Mammary epithelial cell (primary cell): ENCODE measurements around the gene XCR1.

Source experiments
- EZH2 ChIP-seq: IDR thresholded peaks from 2 replicates; pipeline ENCODE4 v1.6.1; 2012; ENCODE audit warnings: low read length, inconsistent platforms, borderline replicate concordance
- TF ChIP-seq, protein P1 (sequence below), 2 donors: IDR thresholded peaks in 1 of 2; conservative IDR thresholded peaks in 1 of 2; 2 replicates each; pipeline ENCODE4 v1.5.1; 2011 to 2012; ENCODE audit warnings: inconsistent platforms in 2 of 2, low read length in 2 of 2, mild to moderate bottlenecking in 2 of 2, control low read depth in 1 of 2, low read depth in 1 of 2; ENCODE audit not compliant: insufficient read depth in 1 of 2; ENCODE audit errors: extremely low read depth in 1 of 2

DNA sequence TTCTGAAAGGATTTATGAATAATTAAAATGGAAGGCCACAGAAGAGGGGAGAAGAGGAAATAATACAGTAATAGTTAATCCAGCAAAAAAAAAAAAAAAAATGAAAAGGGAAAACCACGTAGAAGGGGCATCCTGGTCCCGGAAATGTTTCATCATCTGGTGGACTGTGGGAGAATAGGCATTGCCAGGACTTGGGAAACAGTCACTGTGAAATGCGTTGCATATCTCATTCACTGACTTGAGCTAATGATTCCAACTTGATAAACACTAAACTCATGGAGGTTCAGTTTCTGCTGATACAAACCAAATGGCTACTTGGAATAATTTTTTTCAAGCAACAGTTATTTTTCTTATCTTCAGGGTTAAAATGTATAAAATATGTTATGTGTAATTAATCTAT lies 3.2 kb downstream of the XCR1 start:
- TF ChIP-seq, protein P1, sequence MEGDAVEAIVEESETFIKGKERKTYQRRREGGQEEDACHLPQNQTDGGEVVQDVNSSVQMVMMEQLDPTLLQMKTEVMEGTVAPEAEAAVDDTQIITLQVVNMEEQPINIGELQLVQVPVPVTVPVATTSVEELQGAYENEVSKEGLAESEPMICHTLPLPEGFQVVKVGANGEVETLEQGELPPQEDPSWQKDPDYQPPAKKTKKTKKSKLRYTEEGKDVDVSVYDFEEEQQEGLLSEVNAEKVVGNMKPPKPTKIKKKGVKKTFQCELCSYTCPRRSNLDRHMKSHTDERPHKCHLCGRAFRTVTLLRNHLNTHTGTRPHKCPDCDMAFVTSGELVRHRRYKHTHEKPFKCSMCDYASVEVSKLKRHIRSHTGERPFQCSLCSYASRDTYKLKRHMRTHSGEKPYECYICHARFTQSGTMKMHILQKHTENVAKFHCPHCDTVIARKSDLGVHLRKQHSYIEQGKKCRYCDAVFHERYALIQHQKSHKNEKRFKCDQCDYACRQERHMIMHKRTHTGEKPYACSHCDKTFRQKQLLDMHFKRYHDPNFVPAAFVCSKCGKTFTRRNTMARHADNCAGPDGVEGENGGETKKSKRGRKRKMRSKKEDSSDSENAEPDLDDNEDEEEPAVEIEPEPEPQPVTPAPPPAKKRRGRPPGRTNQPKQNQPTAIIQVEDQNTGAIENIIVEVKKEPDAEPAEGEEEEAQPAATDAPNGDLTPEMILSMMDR (conservative IDR thresholded peaks at IDR 0.05 in 1 of 2, IDR thresholded peaks at IDR 0.05 in 1 of 2; ENCODE audit: extremely low read depth in 1 of 2, insufficient read depth in 1 of 2, low read depth in 1 of 2, low read length in 2 of 2): no peak
- TF ChIP-seq EZH2: no peak
